HG03342 (cell line): ENCODE measurements around the gene HOXB5.

Experiments used
- ATAC-seq: cut with Tn5 transposase; IDR thresholded peaks from one replicate; pipeline ENCODE4 v1.9.1; 2021; ENCODE audit warnings: mild to moderate bottlenecking, moderate library complexity; ENCODE audit not compliant: unreplicated experiment

The HOXB5 gene

DNA sequence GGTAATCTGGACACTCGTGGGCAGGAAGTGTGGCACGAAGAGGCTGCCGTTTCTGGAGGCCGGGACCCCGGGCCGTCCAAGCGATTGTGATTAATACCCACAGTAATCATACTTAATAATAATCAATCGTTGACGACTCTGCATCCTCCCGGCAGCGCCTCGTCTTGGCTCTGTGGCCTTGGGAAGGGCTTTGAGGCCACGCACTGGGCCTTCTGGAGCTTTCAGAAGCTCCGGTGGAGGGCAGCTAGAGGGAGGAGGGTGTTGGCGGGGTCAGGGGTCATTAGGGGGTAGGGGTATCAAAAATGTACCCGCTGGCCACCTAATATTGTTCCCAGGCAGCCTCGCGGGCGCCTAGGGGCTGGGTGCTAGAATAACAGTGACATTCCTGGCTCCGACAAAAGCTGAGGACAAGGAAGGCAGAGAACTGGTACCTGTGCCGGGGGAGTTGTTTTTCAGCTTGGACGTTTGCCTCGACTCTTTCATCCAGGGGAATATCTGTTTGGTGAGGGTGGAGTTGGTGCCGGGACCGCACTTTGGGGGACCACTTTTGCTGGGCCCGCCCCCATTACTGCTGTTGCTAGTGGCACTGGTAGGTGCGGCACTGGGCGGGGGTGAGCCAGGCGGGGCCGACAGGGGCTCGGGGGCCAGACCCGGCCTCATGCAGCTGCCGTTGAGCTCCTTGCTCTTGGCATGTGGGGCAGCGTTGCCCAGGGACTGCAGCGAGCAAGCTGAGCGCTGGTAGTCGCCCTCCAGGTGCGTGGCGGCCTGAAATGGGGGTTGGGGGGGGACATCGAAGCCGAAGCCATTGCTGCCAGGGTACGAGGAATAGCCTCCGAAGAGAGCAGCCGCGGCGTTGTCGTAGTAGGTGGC is 41.7 kb downstream of the HOXB5 start:
- ATAC-seq: no peak

- ATAC-seq: no peak
These were observed 42.4 kb downstream of the HOXB5 start for GRCh38 chr17:48551214-48551555.

GRCh38 chr17:48550502-48551213 is 42.9 kb downstream of the HOXB5 start:
- no peak for ATAC-seq

DNA sequence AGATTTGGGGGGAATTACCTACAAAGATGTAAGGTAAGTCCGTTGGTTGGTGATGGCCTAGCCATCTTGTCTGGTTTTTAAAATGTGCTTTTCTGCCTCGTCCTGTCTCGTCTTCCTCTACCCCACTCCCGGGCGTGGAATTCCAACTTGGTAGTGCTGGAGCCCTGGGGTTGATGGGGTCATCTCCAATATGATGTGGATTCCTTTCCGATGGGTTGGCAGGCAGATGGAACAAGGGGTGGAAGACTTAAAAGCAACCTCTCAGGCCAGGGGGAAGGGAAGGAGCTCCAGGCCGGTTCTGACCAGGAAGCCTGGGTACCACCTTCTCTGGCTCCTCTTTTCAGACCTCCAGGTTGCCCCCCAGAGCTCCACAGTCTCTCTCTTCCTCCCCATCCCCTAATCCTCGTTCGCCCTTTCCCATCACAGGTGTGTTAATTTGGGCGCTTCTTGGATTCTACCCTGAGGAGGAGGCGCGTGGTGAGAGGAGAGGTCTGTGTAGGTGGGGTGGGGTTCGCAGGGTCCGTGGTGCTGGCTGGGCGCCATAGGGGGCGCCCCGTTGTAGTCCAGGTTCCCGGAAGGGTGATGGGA is 43.6 kb downstream of the HOXB5 start:
- no peak for ATAC-seq

DNA sequence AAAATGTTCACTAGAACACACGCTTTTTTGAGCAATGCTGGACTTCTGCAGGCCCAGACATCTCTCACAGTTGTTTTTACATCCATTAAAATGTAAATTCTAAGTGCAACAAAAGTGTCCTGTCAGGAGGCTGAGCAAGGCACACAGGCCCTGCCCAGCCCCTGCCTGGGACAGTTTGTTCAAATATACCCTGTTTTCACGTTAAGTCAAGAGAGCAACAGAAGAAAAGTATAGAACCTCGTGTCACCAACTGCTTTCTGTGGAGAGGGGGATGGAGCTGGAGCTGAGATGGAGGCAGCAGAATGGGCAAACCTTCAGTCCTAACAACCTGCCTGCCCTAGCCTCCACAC is 44.3 kb downstream of the HOXB5 start:
- ATAC-seq: no peak

DNA sequence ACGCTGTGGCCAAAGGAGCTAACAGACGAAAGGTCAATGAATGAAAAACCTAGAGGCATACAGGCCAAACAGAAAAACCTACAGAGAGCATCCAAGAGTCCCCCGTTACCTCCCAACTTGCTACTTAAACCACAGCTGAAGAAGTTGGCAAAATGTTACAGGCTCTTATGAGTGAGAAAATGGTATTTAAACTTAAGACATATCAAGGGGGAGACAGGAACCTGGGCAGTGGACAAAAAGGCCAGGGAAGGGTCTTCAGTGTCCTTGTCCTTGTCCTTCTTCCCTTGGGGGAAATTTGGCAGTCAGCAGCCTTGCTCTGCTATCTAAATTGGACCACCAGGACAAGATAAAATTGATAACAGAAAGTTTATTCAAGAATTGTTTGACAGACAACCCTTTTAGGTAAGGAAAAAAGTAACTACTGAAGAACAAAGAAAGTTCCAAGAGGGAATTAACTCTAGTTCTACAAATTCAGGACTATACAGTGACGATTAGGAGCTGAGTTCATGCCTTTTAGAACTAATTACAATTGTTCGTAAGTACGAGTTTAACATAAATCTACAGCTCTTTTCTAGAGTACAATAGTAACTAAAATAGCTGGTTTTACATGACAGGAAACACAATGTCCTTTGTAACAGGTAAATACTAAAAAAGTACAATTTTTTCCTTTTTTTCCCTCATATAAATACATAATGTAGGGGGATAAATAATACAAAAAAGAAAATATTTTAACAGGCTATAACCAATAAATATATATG is 44.9 kb downstream of the HOXB5 start:
- ATAC-seq: no peak

DNA sequence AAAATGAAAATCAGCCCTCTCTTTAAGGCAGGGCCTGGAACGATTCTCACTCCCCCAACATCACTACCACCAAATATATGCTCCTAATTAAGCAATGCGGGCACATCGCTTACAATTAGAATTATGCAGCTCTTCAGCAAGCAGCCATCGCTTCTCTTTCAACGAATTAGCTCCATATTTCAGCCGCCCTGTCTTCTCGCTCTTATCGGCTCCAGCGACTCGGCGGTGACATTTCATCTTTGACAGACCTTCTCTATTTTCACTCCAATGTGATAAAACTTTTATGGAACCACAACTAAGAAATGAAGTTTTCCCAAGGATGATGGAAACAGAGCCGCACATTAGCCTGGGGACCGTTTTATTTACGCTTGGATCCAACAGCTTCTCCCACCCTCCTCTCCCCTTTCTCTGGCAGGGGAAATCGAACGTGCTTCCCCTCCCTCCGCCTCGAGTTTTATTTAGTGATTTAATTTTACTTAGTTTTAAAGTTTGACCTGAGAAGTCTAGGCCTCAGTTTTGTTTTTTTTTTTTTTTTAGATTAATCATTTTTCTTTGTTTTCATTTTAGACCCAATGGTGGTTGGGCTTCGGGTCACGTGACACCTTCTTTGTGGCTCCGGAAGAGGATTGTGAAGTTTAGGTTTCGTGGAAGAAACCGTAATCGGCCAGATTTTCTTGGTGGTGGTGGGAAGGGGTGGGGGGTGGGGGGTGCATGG is 45.6 kb downstream of the HOXB5 start:
- ATAC-seq: no peak

DNA sequence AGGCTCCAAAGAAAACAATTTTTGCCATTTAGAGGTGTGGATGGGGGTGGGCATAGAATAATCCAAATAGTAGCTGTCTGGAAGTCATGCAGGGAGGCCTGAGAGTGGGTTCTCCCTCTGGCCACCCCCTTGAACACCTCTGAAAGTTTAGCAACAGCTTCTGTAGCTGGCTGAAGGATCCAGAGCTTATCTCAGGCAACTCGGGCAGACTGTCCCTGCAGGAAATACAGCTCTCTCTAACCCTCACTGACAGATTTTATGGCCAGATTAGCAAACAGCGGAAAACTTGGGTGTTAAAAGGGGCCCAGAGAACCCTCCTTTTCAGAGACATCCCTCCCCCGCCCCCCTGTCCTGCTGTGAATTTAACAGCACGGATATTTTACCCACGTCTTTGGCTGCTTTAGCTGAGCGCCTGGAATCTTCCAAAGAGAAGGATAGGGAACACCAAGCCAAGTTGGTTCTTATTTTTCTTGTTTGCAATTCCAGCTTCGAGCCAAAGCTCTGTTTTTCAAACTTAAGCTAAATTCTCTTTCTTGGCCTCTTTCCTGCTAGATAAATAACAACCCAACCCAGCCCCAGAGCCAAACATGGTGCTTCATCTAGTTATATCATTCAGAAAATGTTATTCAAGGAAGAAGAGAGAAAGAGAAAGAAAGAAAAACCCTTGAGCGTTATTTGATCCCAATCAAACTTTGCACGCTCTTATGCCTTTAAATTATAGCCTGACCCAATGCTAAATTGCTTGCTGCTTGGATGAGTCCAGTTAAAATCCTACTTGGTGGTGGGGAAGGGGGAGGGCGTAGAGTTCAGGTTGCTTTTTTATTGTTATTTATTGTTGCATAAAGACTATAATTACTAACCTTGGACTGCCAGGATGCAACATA is 46.4 kb downstream of the HOXB5 start:
- no peak for ATAC-seq

- ATAC-seq: no peak
These were observed 47.2 kb downstream of the HOXB5 start for GRCh38 chr17:48546137-48546923.

DNA sequence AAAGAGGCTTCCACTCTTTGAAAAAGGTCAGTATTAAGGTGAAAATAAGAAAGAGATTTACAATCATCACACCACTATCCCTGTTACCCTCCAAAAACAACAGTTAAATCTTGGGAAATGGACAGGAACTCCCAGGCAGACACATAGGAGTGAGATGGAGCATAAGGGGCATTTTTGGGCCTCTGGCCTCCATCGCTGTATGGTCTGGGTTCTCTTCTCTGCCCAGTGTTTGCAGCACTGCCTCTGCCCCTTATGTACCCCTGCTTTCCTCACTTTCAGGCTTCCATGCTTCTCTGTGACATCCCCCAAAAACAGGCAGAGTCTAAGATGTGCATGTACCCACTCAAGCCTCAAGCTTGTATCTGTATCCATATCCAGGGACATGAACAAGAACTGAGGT is 48.0 kb downstream of the HOXB5 start:
- ATAC-seq: no peak

DNA sequence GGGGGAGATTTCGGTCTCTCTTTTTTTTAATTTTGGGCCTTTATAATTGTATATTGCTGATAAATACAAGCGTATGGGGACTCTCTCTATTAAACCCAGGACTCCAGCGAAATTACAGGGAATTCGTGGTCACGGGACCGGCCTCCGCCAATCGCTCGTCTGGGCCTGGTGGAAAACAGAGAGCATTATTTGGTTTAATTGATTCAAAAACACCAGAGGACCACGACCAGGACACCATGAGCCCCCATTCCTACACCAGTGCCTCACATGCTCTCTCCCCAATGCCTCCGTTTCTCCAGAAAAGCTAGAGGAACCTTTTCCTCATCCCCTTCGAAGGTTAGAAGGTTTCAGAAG is 48.6 kb downstream of the HOXB5 start, which contains the start of gene HOXB2:
TSS of gene HOXB2 (minus strand) at position 88 of the 354 bp plus-strand sequence. CDS start 198 bp downstream, outside the sequence.
- ATAC-seq: no peak

GRCh38 chr17:48544349-48545021 is 49.1 kb downstream of the HOXB5 start:
- ATAC-seq: no peak

DNA sequence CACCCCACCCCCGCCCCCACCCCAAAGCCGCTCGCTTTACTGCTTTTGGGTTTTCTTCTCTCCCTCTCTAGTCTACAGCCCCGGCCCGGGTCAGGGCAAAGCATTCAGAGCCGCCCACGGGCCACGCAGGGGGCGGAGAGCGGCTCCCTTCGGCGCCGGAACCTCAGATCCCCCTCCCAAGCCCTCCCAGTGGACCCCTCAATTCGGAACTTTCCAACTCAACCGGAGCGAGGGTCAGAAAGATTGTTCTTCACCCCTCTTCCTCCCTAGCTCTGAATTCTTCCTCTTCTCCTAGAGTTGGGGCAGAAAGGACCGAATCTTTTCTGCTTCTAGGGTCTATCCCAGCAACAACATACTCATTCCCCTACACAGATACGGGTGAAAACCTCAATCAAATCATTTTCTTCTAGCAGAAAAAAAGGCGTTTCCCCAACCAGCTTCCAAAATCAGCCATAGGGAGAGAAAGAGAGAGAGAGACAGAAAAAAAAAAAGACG is 49.7 kb downstream of the HOXB5 start:
- peak; percentile 25 for ATAC-seq

DNA sequence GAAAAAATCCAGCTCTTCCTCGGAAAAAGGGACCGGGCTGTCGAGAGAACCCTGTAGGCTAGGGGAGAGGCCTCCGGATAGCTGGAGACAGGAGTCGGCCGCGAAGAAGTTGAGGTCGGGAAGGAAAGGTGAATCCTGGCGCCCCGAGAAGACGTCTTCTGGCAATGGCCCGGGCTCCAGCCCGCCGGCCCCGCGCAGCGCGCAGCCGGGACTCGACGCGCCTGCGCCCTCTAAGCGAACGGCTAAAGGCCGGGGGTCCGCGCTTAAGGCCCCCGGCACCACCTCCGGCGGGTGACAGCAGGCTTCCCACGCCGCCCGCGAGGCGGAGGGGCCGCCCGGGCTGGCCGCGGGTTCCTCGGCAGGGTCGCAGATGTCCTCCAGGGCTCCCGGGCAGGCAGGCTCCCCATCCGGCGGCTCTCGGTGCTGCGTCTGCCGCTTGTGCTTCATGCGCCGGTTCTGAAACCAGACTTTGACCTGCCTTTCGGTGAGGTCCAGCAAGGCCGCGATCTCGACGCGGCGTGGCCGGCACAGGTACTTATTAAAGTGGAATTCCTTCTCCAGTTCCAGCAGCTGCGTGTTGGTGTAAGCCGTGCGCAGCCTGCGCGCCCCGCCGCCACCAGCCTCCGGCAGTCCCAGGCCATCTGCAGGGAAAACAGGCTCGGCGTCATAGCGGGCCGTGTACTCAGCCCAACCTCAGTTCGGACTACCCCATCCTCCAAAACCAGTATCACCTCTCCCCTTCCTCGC is 50.3 kb downstream of the HOXB5 start:
- ATAC-seq: peak; percentile 44

- peak; percentile 9 for ATAC-seq
These were observed 50.9 kb downstream of the HOXB5 start for GRCh38 chr17:48542698-48543106.

GRCh38 chr17:48542114-48542656 is 51.4 kb downstream of the HOXB5 start:
- ATAC-seq: no peak

DNA sequence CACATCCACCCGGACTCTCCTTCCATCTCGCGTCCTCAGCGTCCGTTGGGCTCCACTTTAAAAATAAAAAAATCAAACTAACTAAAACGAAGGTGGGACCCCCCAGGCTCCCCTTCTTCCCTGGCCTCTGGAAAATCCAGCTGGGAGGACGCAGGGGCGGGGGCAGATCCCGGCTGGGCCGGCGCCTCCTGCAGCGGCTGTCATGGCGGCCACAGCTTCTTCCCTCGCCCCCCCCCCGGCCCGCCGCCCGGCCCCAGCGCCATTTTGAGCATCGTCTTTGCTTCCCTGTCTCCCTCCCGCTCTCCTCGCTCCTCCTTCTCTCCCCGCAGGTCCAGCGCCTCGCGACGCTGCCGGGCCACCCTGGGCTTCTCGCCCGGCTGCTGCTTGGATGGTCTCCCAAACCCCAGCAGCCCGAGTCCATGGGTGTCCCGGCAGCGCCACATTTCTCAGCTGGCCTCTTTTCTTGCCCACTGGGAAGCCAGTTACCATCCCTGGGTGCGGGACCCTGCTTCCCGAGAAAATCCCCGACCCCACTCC is 51.9 kb downstream of the HOXB5 start:
- no peak for ATAC-seq
